Measurements from ENCODE around the gene USP54. TPM values are rescaled to one million over a fixed set of nuclear protein-coding genes. Genes with fewer than 3 reads are reported as not detected.

The USP54 gene
- total and polyA plus RNA-seq, 2 of the 13 experiments (the other 11 are each of a cell fraction or from before 2014, with no cell fraction given): 18.1 to 25.0 TPM

DNA sequence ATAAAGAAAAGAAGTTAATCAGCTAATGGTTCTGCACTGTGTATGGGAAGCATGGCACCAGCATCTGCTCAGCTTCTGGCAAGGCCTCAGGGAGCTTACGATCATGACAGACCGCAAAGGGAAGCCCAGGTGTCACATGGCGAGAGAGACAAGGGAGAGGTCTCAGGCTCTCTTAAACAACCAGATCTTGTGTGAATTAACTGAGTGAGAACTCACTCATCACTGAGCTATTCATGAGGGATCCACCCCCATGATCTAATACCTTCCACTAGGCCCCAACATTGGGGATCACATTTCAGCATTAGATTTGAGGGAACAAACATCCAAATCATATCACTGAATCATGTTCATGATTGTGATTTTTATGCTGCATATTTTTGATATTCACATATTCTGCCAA lies 5.8 kb downstream of the USP54 start:
- intact Hi-C loops (cut with micrococcal nuclease; ENCODE audit: unreplicated experiment): no loop called here
- Histone ChIP-seq H4K20me1 (ENCODE audit: insufficient read depth, low read length) (no peaks in the 10 kb centered on the region; the same call in 1 of the 2 replicates), H3K9me3 (ENCODE audit: low read length) (peaks cover 5% of the 10 kb centered on the region; the same call in 1 of the 2 replicates), H3K4me2 (ENCODE audit: low read depth, low read length) (no peak overlapping the region), H3K36me3 (replicated peaks in 1 of 2; ENCODE audit: control insufficient read depth in 1 of 2, insufficient read depth in 2 of 2, low read length in 2 of 2) (no peaks in the 10 kb centered on the region), H3K9ac (ENCODE audit: insufficient read depth, low read depth, low read length) (no peak overlapping the region), H3K27ac (ENCODE audit: extremely low read length, insufficient read depth, low read length) (no peak overlapping the region), H3K79me2 (ENCODE audit: insufficient read depth, low read length) (peaks cover 18% of the 10 kb centered on the region), H3K27me3 (ENCODE audit: control insufficient read depth in 1 of 2, insufficient read depth in 2 of 2, low read length in 2 of 2) (no peaks in the 10 kb centered on the region), H3K4me1 (ENCODE audit: insufficient read depth, low read length) (peaks cover 71% of the 10 kb centered on the region), H3K4me3 (replicated peaks in 1 of 3; ENCODE audit: insufficient read depth in 1 of 3, low read depth in 2 of 3, low read length in 3 of 3) (no peak overlapping the region), H2AFZ (ENCODE audit: low read length) (no peak overlapping the region)
- TF ChIP-seq, protein P1, sequence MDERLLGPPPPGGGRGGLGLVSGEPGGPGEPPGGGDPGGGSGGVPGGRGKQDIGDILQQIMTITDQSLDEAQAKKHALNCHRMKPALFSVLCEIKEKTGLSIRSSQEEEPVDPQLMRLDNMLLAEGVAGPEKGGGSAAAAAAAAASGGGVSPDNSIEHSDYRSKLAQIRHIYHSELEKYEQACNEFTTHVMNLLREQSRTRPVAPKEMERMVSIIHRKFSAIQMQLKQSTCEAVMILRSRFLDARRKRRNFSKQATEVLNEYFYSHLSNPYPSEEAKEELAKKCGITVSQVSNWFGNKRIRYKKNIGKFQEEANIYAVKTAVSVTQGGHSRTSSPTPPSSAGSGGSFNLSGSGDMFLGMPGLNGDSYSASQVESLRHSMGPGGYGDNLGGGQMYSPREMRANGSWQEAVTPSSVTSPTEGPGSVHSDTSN (CRISPR knock-in tag; IDR thresholded peaks at IDR 0.05): no peak
- no peak for TF ChIP-seq CREM (IDR thresholded peaks at IDR 0.05)
- no peak for TF ChIP-seq CREM (CRISPR knock-in tag; IDR thresholded peaks at IDR 0.05)
- TF ChIP-seq, protein P2, sequence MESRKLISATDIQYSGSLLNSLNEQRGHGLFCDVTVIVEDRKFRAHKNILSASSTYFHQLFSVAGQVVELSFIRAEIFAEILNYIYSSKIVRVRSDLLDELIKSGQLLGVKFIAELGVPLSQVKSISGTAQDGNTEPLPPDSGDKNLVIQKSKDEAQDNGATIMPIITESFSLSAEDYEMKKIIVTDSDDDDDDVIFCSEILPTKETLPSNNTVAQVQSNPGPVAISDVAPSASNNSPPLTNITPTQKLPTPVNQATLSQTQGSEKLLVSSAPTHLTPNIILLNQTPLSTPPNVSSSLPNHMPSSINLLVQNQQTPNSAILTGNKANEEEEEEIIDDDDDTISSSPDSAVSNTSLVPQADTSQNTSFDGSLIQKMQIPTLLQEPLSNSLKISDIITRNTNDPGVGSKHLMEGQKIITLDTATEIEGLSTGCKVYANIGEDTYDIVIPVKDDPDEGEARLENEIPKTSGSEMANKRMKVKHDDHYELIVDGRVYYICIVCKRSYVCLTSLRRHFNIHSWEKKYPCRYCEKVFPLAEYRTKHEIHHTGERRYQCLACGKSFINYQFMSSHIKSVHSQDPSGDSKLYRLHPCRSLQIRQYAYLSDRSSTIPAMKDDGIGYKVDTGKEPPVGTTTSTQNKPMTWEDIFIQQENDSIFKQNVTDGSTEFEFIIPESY (CRISPR knock-in tag; IDR thresholded peaks at IDR 0.05): peak; percentile 61; the same call in 1 of the 2 replicates
- TF ChIP-seq ZNF124 (CRISPR knock-in tag; IDR thresholded peaks at IDR 0.05): no peak
- ChIA-PET POLR2A (no interaction called here), CTCF (ENCODE audit: low intra/inter-chr PET ratio, low total read pairs) (no interaction called here)
- no TSS peak for BruUV-seq (replicated peaks)
- 96% methylated on average over 3 of the region's 3 CpGs for WGBS (ENCODE audit: low lambda C conversion rate)
- FAIRE-seq (no peak), ATAC-seq (no peak), DNase-seq (ENCODE audit: low spot score) (no peak)
- in situ Hi-C loops (cut with HindIII; ENCODE audit: extremely low pct_ligation_motif_present, low pct_unique_long_range_greater_than_20kb): no loop called here

DNA sequence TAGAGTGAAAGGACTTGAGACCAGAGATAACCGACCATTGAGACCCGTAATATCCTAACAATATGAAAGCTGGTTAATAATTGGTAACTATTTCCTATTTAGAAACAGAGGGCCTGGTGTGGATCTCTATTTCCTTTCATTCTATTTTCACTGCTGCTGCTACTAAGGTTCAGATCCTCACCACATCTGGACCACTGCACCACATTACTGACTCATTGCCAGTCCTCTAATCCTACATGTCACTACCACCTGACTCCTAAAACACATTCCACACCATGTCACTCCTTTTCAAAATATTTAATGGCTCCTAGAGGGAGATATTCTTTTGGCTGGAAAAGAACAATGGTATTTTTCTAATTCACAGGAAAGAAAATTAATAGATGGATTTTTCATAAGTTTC lies 6.4 kb downstream of the USP54 start:
- peaks cover 5% of the 10 kb centered on the region; the same call in 1 of the 2 replicates for H3K9me3 ChIP-seq (ENCODE audit: low read length)
- H3K27me3 ChIP-seq (ENCODE audit: control insufficient read depth in 1 of 2, insufficient read depth in 2 of 2, low read length in 2 of 2): no peaks in the 10 kb centered on the region
- no peaks in the 10 kb centered on the region for H3K36me3 ChIP-seq (replicated peaks in 1 of 2; ENCODE audit: control insufficient read depth in 1 of 2, insufficient read depth in 2 of 2, low read length in 2 of 2)
- 80% methylated on average over 2 of the region's 2 CpGs for whole genome bisulfite sequencing (ENCODE audit: low lambda C conversion rate)
- peaks cover 12% of the 10 kb centered on the region for H3K79me2 ChIP-seq (ENCODE audit: insufficient read depth, low read length)
- FAIRE-seq: no peak
- intact Hi-C loops (cut with micrococcal nuclease; ENCODE audit: unreplicated experiment): no loop called here
- peak; percentile 30 for DNase-seq (ENCODE audit: low spot score)
- H4K20me1 ChIP-seq (ENCODE audit: insufficient read depth, low read length): no peaks in the 10 kb centered on the region; the same call in 1 of the 2 replicates
- ATAC-seq: no peak
- H3K4me1 ChIP-seq (ENCODE audit: insufficient read depth, low read length): peaks cover 65% of the 10 kb centered on the region
- no peak overlapping the region for H3K4me2 ChIP-seq (ENCODE audit: low read depth, low read length)
- POLR2A ChIA-PET: no interaction called here
- H3K27ac ChIP-seq (ENCODE audit: extremely low read length, insufficient read depth, low read length): no peak overlapping the region
- in situ Hi-C loops (cut with HindIII; ENCODE audit: extremely low pct_ligation_motif_present, low pct_unique_long_range_greater_than_20kb): no loop called here
- H3K9ac ChIP-seq (ENCODE audit: insufficient read depth, low read depth, low read length): no peak overlapping the region
- H3K4me3 ChIP-seq (replicated peaks in 1 of 3; ENCODE audit: insufficient read depth in 1 of 3, low read depth in 2 of 3, low read length in 3 of 3): no peak overlapping the region
- no peak for TF ChIP-seq ZNF496 (CRISPR knock-in tag; IDR thresholded peaks at IDR 0.05; ENCODE audit: insufficient replicate concordance)
- TF ChIP-seq THYN1 (CRISPR knock-in tag; IDR thresholded peaks at IDR 0.05; ENCODE audit: borderline replicate concordance, low read depth): no peak
- TF ChIP-seq TEAD3 (CRISPR knock-in tag; optimal IDR thresholded peaks at IDR 0.05; ENCODE audit: borderline replicate concordance): no peak
- no peak for TF ChIP-seq ONECUT2 (CRISPR knock-in tag; IDR thresholded peaks at IDR 0.05)
- no peak for TF ChIP-seq ZNF30 (CRISPR knock-in tag; IDR thresholded peaks at IDR 0.05)
- no peak for TF ChIP-seq NKX3-1 (CRISPR knock-in tag; IDR thresholded peaks at IDR 0.05)
- no peak for TF ChIP-seq ELF1 (CRISPR knock-in tag; IDR thresholded peaks at IDR 0.05)
- TF ChIP-seq MEIS2 (CRISPR knock-in tag; IDR thresholded peaks at IDR 0.05): no peak
- no peak for TF ChIP-seq CHCHD3 (CRISPR knock-in tag; IDR thresholded peaks at IDR 0.05)
- TF ChIP-seq MTA1 (CRISPR knock-in tag; IDR thresholded peaks at IDR 0.05; ENCODE audit: borderline replicate concordance): no peak
- no peak for TF ChIP-seq TBX2 (CRISPR knock-in tag; IDR thresholded peaks at IDR 0.05; ENCODE audit: borderline replicate concordance)
- CTCF ChIA-PET (ENCODE audit: low intra/inter-chr PET ratio, low total read pairs): no interaction called here
- no TSS peak for BruUV-seq (replicated peaks)
- H2AFZ ChIP-seq (ENCODE audit: low read length): no peak overlapping the region
